ENCODE data around the gene CDH5.

GRCh38 chr16:66326991-66327513, 39.4 kb upstream of the CDH5 start:
- TF ChIP-seq MAX (IDR thresholded peaks at IDR 0.05) (no peak), YY1 (IDR thresholded peaks at IDR 0.05; ENCODE audit: low read depth) (no peak), CREB1 (IDR thresholded peaks at IDR 0.05; ENCODE audit: low read depth) (no peak), TAF1 (IDR thresholded peaks at IDR 0.05; ENCODE audit: low read depth) (no peak), TCF12 (IDR thresholded peaks at IDR 0.05; ENCODE audit: low read depth) (no peak), TEAD4 (IDR thresholded peaks at IDR 0.05) (no peak), EP300 (IDR thresholded peaks at IDR 0.05; ENCODE audit: borderline replicate concordance) (no peak), USF1 (IDR thresholded peaks at IDR 0.05) (no peak), CEBPB (IDR thresholded peaks at IDR 0.05) (no peak), RAD21 (IDR thresholded peaks at IDR 0.05; ENCODE audit: low read depth) (no peak)
- TF ChIP-seq, protein P1, sequence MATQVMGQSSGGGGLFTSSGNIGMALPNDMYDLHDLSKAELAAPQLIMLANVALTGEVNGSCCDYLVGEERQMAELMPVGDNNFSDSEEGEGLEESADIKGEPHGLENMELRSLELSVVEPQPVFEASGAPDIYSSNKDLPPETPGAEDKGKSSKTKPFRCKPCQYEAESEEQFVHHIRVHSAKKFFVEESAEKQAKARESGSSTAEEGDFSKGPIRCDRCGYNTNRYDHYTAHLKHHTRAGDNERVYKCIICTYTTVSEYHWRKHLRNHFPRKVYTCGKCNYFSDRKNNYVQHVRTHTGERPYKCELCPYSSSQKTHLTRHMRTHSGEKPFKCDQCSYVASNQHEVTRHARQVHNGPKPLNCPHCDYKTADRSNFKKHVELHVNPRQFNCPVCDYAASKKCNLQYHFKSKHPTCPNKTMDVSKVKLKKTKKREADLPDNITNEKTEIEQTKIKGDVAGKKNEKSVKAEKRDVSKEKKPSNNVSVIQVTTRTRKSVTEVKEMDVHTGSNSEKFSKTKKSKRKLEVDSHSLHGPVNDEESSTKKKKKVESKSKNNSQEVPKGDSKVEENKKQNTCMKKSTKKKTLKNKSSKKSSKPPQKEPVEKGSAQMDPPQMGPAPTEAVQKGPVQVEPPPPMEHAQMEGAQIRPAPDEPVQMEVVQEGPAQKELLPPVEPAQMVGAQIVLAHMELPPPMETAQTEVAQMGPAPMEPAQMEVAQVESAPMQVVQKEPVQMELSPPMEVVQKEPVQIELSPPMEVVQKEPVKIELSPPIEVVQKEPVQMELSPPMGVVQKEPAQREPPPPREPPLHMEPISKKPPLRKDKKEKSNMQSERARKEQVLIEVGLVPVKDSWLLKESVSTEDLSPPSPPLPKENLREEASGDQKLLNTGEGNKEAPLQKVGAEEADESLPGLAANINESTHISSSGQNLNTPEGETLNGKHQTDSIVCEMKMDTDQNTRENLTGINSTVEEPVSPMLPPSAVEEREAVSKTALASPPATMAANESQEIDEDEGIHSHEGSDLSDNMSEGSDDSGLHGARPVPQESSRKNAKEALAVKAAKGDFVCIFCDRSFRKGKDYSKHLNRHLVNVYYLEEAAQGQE (IDR thresholded peaks at IDR 0.05; ENCODE audit: low read depth) = no peak
